Keratinocyte (primary cell): ENCODE measurements around the gene MAS1L. TPM values are rescaled to one million over a fixed set of nuclear protein-coding genes. Genes with fewer than 3 reads are reported as not detected.

ENCODE experiments used
- DNase-seq: peaks from one replicate; pipeline ENCODE4 v3.0.0-alpha.2; 2011; ENCODE audit warnings: low read depth, missing footprints, low spot score
- FAIRE-seq: peaks from 2 replicates; lab custom pipeline; 2011; peaks lifted over from hg19 to GRCh38; lab: Jason Lieb, UNC
- H2AFZ ChIP-seq: 2 replicates; pipeline ENCODE4 v1.6.0; 2012; ENCODE audit warnings: low read length, control low read depth, inconsistent platforms; ENCODE audit not compliant: control insufficient read depth
- H3K27ac ChIP-seq: 2 replicates; pipeline ENCODE4 v1.5.1; 2011; ENCODE audit warnings: low read length; ENCODE audit not compliant: control insufficient read depth, insufficient read depth
- H3K27me3 ChIP-seq: 3 replicates; pipeline ENCODE4 v1.6.0; 2011; ENCODE audit warnings: low read length; ENCODE audit not compliant: control insufficient read depth, insufficient read depth; ENCODE audit errors: extremely low read depth
- H3K36me3 ChIP-seq, 2 experiments: 2 replicates in 1 of 2; 3 replicates in 1 of 2; pipeline ENCODE4 v1.5.1; 2011; ENCODE audit warnings: low read length in 2 of 2, mild to moderate bottlenecking in 1 of 2; ENCODE audit not compliant: control insufficient read depth in 2 of 2, insufficient read depth in 2 of 2; ENCODE audit errors: extremely low read depth in 1 of 2
- H3K4me1 ChIP-seq: 3 replicates; pipeline ENCODE4 v1.5.1; 2011; ENCODE audit warnings: low read length; ENCODE audit not compliant: control insufficient read depth, insufficient read depth; ENCODE audit errors: extremely low read depth
- H3K4me2 ChIP-seq: 3 replicates; pipeline ENCODE4 v1.6.0; 2011; ENCODE audit warnings: low read depth, low read length; ENCODE audit not compliant: control insufficient read depth, insufficient read depth; ENCODE audit errors: extremely low read depth
- H3K4me3 ChIP-seq, 3 experiments: fragments of 200-600 bp in 1 of 3; sonication (generic) in 1 of 3; 2 replicates in 2 of 3; 3 replicates in 1 of 3; pipeline ENCODE4 v1.5.1; 2011 to 2016; ENCODE audit warnings: low read length in 3 of 3, mild to moderate bottlenecking in 3 of 3, control low read depth in 2 of 3, inconsistent platforms in 1 of 3, low read depth in 1 of 3, mixed read lengths in 1 of 3, mixed run types in 1 of 3, moderate library complexity in 1 of 3; ENCODE audit not compliant: control insufficient read depth in 2 of 3, insufficient read depth in 2 of 3; ENCODE audit errors: extremely low read depth in 1 of 3
- H3K79me2 ChIP-seq: 2 replicates; pipeline ENCODE4 v1.6.0; 2012; ENCODE audit warnings: low read length; ENCODE audit not compliant: control insufficient read depth, insufficient read depth
- H3K9ac ChIP-seq: 3 replicates; pipeline ENCODE4 v1.6.0; 2011; ENCODE audit warnings: low read length; ENCODE audit not compliant: control insufficient read depth, insufficient read depth; ENCODE audit errors: extremely low read depth
- H3K9me1 ChIP-seq: 3 replicates; pipeline ENCODE4 v1.6.0; 2011; ENCODE audit warnings: low read length; ENCODE audit not compliant: control insufficient read depth, insufficient read depth; ENCODE audit errors: extremely low read depth
- H3K9me3 ChIP-seq: 2 replicates; pipeline ENCODE4 v1.5.1; 2012; ENCODE audit warnings: low read depth, low read length; ENCODE audit not compliant: control insufficient read depth
- H4K20me1 ChIP-seq: 3 replicates; pipeline ENCODE4 v1.6.0; 2011; ENCODE audit warnings: low read length; ENCODE audit not compliant: control insufficient read depth, insufficient read depth; ENCODE audit errors: extremely low read depth
- CTCF ChIP-seq, 3 experiments: IDR thresholded peaks in 1 of 3; conservative IDR thresholded peaks in 1 of 3; optimal IDR thresholded peaks in 1 of 3; 2 replicates in 2 of 3; 3 replicates in 1 of 3; pipeline versions ENCODE3 to v1.5.1; 2011; ENCODE audit warnings: low read length in 3 of 3, mild to moderate bottlenecking in 3 of 3, moderate library complexity in 2 of 3, control low read depth in 1 of 3, inconsistent platforms in 1 of 3; ENCODE audit not compliant: insufficient read depth in 2 of 3; ENCODE audit errors: extremely low read depth in 1 of 3
- EZH2 ChIP-seq: IDR thresholded peaks from one replicate; pipeline ENCODE4 v1.6.1; 2012; ENCODE audit warnings: inconsistent platforms, mild to moderate bottlenecking, low read length, moderate library complexity
- dilution Hi-C: fragments of 300-500 bp; cut with MboI; formaldehyde crosslinking; loops from one replicate; pipeline ENCODE4 v1.7.0; 2020; ENCODE audit warnings: low sequenced_read_pairs; ENCODE audit not compliant: extremely low pct_ligation_motif_present
- polyA plus RNA-seq, 5 experiments: library from polyadenylated mRNA; depleted of rRNA in 3 of 5; stranded (reverse) in 3 of 5; stranded (forward) in 1 of 5; unstranded in 1 of 5; fragments of >200 nt; gene quantifications; 1 replicate in 1 of 5; 2 replicates in 3 of 5; 3 replicates in 1 of 5; pipeline versions ENCODE4 v1.2.1 to v1.2.3, GENCODE V29; 2011 to 2012; ENCODE audit warnings: missing spikeins in 2 of 5, low read depth in 1 of 5, low replicate concordance in 1 of 5

MAS1L gene
- polyA plus RNA-seq, 1 donor (not counting 4 experiments of a cell fraction or from before 2014, with no cell fraction given) = not detected

DNA sequence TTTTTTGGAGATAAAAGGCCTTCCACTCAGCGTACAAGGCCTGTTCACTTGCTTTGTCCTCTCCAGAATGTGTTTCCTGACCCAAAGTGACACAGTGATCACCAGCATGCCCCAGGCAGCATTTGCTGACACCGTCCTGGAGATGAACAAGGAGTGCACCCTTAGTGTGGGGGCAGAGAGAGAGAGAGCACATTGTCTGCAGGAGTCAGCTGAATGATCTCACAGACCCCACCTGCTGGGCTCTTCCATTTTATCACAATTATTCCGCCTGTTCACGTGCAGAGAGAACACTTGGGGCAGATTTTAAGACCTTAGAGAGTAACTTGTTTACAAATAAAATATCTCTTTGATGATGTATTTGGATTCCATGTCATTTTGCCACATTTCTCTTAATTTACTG is 22.4 kb upstream of the MAS1L start:
- no peak for DNase-seq
- Histone ChIP-seq H2AFZ (no peak overlapping the region), H3K9ac (no peak overlapping the region), H3K9me1 (no peaks in the 10 kb centered on the region), H4K20me1 (no peaks in the 10 kb centered on the region), H3K4me3 (no peak overlapping the region), H3K4me2 (no peak overlapping the region), H3K27ac (no peak overlapping the region), H3K9me3 (no peaks in the 10 kb centered on the region), H3K27me3 (peaks cover 23% of the 10 kb centered on the region), H3K4me1 (no peaks in the 10 kb centered on the region), H3K36me3 (no peaks in the 10 kb centered on the region), H3K79me2 (no peaks in the 10 kb centered on the region)
- FAIRE-seq = no peak
- TF ChIP-seq EZH2 = no peak
- peak in 1 of 3 experiments; percentile 7 for TF ChIP-seq CTCF (optimal IDR thresholded peaks at IDR 0.05 in 1 of 3, IDR thresholded peaks at IDR 0.05 in 1 of 3, conservative IDR thresholded peaks at IDR 0.05 in 1 of 3; ENCODE audit: extremely low read depth in 1 of 3, insufficient read depth in 2 of 3, low read length in 3 of 3)
- dilution Hi-C loops = no loop called here

DNA sequence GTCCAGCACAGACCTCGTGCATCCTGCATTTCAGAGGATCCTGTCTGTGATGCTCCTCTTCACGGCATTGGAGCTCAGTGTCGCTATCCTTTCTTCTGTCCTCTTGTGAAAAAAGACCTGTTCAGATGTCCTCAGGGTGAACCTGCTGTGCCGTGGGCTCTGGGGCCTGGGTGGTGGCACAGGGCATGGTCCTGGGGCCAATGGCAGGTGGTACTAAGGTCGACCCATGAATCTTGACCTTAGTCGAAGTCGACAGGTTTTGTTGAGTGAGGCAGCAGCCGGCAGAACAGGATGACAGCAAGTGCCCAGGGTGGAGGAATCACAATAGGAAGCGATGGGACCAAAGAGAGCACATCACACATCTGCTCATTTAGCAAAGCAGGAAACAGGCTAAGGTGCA is 22.0 kb upstream of the MAS1L start:
- DNase-seq (no peak), FAIRE-seq (no peak)
- dilution Hi-C loops = no loop called here
- H3K9me3 ChIP-seq = no peaks in the 10 kb centered on the region
- H3K9ac ChIP-seq = no peak overlapping the region
- H2AFZ ChIP-seq = no peak overlapping the region
- H3K27ac ChIP-seq = no peak overlapping the region
- H3K4me1 ChIP-seq = no peaks in the 10 kb centered on the region
- no peaks in the 10 kb centered on the region for H4K20me1 ChIP-seq
- no peaks in the 10 kb centered on the region for H3K79me2 ChIP-seq
- H3K9me1 ChIP-seq = no peaks in the 10 kb centered on the region
- no peak overlapping the region for H3K4me2 ChIP-seq
- TF ChIP-seq EZH2 (no peak), CTCF (optimal IDR thresholded peaks at IDR 0.05 in 1 of 3, IDR thresholded peaks at IDR 0.05 in 1 of 3, conservative IDR thresholded peaks at IDR 0.05 in 1 of 3; ENCODE audit: extremely low read depth in 1 of 3, insufficient read depth in 2 of 3, low read length in 3 of 3) (no peak)
- no peaks in the 10 kb centered on the region for H3K36me3 ChIP-seq
- H3K27me3 ChIP-seq = peaks cover 23% of the 10 kb centered on the region
- no peak overlapping the region for H3K4me3 ChIP-seq
